ENCODE measurements around the gene HYCC1. TPM values are rescaled to one million over a fixed set of nuclear protein-coding genes. Genes with fewer than 3 reads are reported as not detected.

HYCC1 gene
- total RNA-seq, 4 donors from 2014 or later: 8.3 to 22.6 (median 12.7) TPM

DNA sequence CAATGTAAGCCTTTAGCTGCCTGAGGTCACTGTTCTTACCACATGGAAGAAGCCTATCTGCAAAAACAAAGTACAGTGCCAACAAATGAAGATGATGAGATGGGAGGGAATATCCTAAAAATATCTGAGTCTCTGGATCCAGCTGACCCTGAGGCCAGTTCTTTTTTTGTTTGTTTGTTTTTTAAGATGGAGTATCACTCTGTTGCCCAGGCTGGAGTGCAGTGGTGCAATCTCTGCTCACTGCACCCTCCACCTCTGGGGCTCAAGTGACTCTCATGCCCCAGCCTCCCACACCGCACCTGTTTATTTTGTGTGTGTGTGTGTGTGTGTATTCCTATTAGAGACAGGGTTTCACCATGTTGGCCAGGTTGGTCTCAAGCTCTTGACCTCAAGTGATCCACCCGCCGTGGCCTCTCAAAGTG is 44.9 kb downstream of the HYCC1 start:
- H3K4me3 ChIP-seq: no peak overlapping the region
- peaks cover 16% of the 10 kb centered on the region for H3K36me3 ChIP-seq
- 74% methylated on average over 3 of the region's 3 CpGs for WGBS
- no peaks in the 10 kb centered on the region for H3K4me1 ChIP-seq
- H3K27me3 ChIP-seq: no peaks in the 10 kb centered on the region
- H3K9me3 ChIP-seq: no peaks in the 10 kb centered on the region
- no peak overlapping the region for H3K27ac ChIP-seq
- DNase-seq (ENCODE audit: low spot score in 2 of 2): no peak
- TF ChIP-seq POLR2AphosphoS5 (IDR thresholded peaks at IDR 0.05): no peak
- no peak for TF ChIP-seq POLR2A (IDR thresholded peaks at IDR 0.05)
- TF ChIP-seq CTCF (IDR thresholded peaks at IDR 0.05): no peak
- TF ChIP-seq EP300 (IDR thresholded peaks at IDR 0.05): no peak

Other genes with a start within 250 kb of the HYCC1 start
- gene TOMM7, start 191.3 kb downstream of the HYCC1 start, total RNA-seq: 100 to 1,000 TPM; 116 to 218 (median 149) TPM
- gene KLHL7, start 91.7 kb upstream of the HYCC1 start, total RNA-seq: 10 to 100 TPM; 18.5 to 27.2 (median 26.8) TPM
- 10 to 100 TPM; 34.4 to 46.6 (median 38.0) TPM for gene NUP42, start 167.9 kb upstream of the HYCC1 start, total RNA-seq
- gene GPNMB, start 232.6 kb upstream of the HYCC1 start, total RNA-seq: 100 to 1,000 TPM; 276 to 553 (median 491) TPM

Data from suprapubic skin (tissue), 4 donors.